GM12892 (cell line): ENCODE results near the gene GRIA4.

ENCODE experiments used
- POLR2A ChIP-seq: IDR thresholded peaks from 2 replicates; pipeline ENCODE4 v1.6.1; 2011; ENCODE audit warnings: low read depth, low read length, control low read depth
- TAF1 ChIP-seq: IDR thresholded peaks from 2 replicates; pipeline ENCODE4 v1.6.1; 2011; ENCODE audit warnings: low read depth, mild to moderate bottlenecking, control low read depth, low read length, borderline replicate concordance

DNA sequence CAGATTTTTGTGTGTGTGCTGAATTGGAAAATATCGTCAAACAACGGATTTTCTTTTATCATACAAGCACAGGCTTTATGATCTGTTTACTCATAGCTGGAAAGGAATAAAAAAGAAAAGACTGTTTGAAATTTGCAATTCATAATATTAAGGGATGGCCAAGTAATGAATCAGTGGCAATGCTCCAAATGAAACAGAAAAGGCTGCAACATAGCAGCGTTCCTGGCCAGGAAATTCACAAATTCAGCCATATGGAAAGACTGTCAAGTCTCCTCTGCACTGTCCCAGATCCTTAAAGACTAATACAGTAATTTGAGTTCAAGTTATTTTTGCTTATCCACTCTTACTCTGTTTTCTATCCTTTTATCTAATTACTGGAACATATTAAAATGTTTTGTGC lies 313.9 kb downstream of the GRIA4 start:
- TF ChIP-seq POLR2A (no peak), TAF1 (no peak)
